Activated CD4-positive, alpha-beta T cell treated with anti-CD3 and anti-CD28 coated beads for 24 hours (primary cell): ENCODE results near the gene L3MBTL1.

ENCODE experiments used
- DNase-seq, 2 donors: peaks; one replicate each; pipeline ENCODE4 v3.0.0-alpha.2; 2020; ENCODE audit warnings: low read depth in 2 of 2

Gene L3MBTL1

GRCh38 chr20:43535370-43536004 lies 28.0 kb downstream of the L3MBTL1 start:
- no peak for DNase-seq

DNA sequence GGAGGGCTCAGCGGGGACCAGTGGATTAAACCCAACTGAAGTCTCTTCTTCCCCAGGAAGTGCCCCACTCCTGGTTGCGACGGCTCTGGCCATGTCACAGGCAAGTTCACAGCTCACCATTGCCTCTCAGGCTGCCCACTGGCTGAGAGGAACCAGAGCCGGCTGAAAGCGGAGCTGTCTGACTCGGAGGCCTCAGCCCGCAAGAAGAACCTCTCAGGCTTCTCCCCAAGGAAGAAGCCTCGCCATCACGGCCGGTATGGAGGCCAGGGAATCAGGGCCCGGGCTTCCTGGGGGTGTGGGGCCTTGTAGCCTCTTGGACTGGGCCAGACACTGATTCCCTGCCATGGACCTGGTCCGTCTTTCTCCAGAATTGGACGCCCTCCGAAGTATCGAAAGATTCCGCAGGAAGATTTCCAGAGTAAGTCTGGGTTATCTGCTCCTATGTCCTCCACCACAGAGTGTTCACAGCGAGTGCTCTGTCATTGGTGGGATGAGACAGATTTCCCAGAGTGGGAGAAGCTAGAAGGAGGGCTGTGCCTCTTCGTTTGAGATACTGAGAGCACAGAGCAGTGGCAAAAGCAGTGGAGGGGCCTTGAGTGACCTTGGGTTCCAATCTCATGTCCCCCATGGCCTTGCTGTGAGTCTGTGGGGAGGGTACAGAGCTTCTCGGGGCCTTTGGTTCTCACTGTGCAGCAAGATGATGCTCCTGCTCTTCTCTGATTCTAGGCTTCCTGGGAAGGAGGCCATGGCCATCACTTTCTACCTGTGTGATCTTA lies 28.7 kb downstream of the L3MBTL1 start:
- DNase-seq: no peak

GRCh38 chr20:43536817-43537440 lies 29.4 kb downstream of the L3MBTL1 start:
- DNase-seq: no peak

DNA sequence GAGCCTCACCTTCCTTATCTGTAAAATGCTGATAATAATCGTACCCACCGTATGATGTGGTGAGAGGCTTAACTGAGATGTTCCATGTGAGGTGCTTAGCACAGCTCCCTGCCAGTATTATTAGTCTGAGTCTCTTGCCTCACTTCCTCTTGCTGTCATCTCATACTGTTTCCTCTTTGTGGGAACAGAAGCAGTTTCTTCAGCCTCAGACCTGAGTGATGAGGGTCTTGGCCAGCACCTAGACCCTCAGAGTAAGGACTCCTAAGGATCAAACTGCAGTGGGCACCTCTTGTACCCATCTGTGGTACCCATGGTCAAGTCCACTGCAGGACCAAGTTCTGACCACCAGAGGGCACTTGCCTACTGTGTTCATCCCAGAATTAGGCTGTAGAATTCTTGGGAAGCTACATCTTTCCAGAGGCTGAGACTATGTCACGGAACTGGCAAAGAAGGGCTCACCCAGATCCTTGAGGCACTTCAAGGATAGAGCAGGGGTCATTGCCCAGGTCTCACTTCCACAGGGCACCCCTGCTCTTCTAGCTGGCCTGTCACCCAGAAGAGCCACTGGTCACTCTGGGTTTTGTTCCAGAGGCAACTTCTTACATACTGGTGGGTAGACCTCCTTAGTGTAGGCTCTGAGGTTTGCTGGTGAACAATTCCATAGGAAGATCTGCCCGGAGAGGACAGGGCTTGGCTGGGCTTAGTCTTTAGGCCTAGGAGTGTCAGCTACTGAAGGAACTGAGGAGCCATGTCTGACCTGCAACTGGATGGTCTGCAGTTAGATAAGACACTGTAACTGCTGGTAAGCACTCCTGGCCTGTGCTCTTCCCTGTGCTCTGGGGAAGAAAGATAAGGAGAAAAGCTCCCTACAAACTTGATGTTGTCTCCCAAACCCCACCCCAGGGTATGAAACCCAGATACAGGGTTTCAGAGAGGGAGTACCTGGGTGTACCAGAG lies 30.7 kb downstream of the L3MBTL1 start:
- peak; percentile 25 to 44 for DNase-seq

DNA sequence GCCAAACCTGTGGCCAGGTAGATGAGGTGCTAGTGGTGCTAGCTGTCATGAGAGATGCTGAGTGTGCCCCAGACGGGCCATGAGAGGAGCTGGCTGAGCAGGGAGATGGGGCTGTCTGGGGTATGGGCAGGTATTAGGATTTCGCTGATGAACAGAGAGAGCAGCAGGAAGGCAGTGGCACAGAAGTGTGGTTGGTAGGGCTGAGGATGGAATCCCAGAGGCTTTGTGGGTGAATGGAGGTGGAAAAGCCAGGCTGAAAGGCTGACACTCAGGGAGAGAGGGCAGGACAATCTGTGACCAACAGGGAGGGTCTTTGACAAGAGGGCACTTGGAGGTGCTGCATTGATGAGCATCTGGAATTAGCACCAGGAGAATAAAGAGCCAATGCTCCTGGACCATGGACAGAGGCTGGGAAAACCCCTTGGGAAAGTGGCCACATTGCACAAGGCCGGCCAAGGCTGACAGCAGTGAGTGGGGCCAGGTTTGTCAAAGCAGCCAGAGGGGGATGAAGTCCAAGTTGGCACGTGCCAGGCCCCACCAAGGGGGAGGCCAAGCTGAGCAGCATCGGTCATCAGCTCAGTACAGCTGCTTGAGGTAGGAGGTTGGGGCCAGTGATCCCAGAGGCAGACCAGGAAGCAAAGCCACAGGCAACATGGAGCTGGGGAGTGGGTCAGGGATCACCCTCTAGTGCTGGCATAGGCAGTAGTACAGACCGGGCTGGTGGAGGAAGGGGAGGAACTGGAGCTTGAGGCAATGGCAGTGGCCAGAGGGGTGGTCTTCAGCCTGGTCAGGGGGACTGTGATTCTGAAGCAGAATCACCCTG lies 31.6 kb downstream of the L3MBTL1 start:
- DNase-seq: no peak

DNA sequence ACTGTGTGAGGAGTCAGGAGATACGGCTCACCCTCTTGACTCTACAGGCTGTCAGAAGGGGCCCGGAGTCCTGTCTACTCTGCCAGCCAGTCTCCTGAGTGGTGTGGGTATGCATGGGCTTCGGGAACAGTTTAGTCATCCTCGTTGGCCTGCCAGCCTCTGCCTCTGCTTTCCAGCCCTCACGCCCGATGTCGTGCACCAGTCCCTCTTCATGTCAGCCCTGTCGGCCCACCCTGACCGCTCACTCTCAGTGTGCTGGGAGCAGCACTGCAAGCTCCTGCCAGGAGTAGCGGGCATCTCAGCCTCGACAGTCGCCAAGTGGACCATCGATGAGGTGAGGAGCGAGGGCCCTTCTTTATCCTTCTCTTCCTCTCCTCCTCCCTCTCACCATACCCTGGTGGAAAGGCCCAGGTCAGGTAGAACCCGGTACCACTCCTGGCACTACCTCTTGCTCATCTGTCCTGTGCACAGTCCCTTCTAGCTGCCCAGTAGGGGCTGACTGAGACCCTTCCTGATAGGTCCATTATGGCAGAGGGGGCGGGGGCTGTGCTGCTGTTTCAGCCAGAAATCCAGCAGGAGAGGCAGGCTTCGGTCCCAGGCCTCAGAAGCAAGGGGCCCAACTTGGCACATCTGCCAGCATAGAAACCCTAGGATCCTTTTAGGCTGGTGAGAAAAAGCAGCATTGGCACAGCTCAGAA lies 32.6 kb downstream of the L3MBTL1 start:
- no peak for DNase-seq

GRCh38 chr20:43540673-43541060 lies 33.2 kb downstream of the L3MBTL1 start:
- DNase-seq: no peak

- no peak for DNase-seq
These were observed 33.7 kb downstream of the L3MBTL1 start for GRCh38 chr20:43541214-43541613.

DNA sequence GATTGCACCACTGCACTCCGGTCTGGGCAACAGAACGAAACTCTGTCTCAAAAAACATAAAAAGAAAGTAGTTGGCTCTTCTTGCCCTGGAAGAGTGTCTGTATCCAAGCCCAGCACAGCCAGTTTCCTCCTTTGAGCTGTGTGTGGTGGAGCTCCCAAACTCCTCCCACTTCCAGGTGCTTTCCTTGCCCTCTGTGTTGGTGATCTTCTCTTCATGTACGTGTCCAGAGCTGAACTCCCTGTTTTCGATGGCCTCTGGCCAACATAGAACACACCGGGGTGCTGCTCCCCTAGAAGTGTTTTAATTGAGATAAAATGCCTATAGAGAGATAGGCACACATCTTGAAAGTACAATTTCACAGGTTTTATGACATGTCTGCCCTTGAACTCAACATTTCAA lies 34.7 kb downstream of the L3MBTL1 start:
- DNase-seq: no peak

DNA sequence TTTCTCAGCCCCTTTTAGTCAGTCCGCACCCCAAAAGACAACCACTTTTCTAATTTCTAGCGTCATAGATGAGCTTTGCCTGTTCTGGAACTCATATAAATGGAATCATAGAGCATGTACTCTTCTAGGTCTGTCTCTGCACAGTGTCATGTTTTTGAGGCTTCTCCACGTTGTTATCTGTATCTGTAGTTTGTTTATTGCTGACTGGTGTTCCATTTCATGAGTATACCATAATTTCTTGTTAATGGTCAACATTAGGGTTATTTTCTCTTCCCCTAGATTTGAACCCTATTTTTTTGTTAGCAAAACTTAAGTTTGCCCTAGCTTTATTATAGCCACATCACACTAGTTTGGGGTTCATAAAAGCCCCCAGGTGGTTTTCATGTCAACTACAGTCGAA lies 35.2 kb downstream of the L3MBTL1 start:
- DNase-seq: no peak

GRCh38 chr20:43543138-43543537 lies 35.6 kb downstream of the L3MBTL1 start:
- no peak for DNase-seq

GRCh38 chr20:43544501-43544900 lies 37.0 kb downstream of the L3MBTL1 start:
- DNase-seq: no peak

- no peak for DNase-seq
These were observed 38.5 kb downstream of the L3MBTL1 start for GRCh38 chr20:43545837-43546578.

- DNase-seq: no peak
These were observed 40.9 kb downstream of the L3MBTL1 start for GRCh38 chr20:43548273-43548880.

- DNase-seq: no peak
These were observed 42.0 kb downstream of the L3MBTL1 start for GRCh38 chr20:43549416-43550065.

GRCh38 chr20:43550456-43550855 lies 43.0 kb downstream of the L3MBTL1 start:
- no peak for DNase-seq

DNA sequence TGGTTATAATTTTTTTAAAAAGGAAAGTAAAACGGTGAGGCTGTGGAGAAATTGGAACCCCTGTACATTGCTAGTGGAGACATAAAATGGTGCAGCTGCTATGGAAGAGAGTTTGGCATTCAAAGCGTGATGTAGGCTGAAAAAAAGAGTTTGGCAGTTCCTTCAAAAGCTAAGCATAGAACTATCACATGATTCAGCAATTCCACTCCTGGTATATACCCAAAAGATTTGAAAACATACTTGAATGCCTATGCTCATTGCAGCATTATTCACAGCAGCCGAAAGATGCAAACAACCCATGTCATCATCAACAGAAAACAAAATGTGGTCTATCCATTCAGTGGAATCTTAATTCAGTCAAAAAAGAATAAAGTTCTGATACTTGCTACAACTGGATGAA lies 46.9 kb downstream of the L3MBTL1 start:
- DNase-seq: no peak

DNA sequence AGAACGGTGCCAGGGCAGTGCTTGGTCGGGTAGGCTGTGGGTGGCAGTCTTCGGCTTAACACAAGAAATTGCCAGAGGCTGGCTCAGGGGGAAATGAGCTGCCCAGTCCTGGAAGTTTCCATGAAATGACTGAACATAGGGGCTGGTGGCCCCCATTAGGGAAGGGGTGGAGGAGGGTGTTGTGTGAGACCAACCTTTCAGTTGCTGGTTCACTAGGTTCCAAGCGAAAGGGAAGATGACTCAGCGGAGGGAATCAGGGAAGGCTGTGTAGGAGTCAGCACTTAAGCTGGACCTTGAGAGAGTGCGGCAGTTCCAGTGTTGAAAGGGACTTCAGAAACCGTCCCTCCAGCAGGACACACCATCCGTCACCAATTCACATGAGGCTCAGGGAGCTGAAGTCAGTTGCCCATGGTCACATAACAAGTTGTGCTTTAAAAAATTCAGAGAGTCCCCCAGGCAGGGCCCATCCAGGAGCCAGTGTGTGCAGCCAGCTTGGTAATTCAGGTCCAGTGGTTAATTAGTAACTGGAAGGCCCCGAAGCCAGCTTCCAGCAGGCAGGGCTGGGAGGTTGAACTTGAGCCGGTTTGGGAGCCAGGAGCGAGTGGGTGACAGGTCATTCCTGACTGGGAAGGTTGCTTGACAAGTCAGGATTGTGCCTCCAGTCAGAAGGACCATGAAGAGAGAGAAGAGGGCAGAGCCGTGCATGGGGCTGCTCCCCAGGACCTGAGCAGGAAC lies 51.1 kb downstream of the L3MBTL1 start, which contains the start of gene SGK2:
Gene SGK2, plus strand, starts transcription at position 616 of the 735 bp plus-strand sequence. CDS start 7,469 bp downstream, outside the sequence.
- no peak for DNase-seq
